NCI-H2107 treated with DMSO at 0.1 percent for 48 hours (cell line): ENCODE measurements around the gene C2orf78.
"Not testable (repeated sequence)": the region's sequence is repeated elsewhere in the genome, so short reads cannot be mapped to it uniquely, and the experiment has no call there.

Source experiments
- DNase-seq: peaks from one replicate; lab custom pipeline; 2025; ENCODE audit not compliant: unreplicated experiment; lab: John Stamatoyannopoulos, UW

Gene C2orf78

DNA sequence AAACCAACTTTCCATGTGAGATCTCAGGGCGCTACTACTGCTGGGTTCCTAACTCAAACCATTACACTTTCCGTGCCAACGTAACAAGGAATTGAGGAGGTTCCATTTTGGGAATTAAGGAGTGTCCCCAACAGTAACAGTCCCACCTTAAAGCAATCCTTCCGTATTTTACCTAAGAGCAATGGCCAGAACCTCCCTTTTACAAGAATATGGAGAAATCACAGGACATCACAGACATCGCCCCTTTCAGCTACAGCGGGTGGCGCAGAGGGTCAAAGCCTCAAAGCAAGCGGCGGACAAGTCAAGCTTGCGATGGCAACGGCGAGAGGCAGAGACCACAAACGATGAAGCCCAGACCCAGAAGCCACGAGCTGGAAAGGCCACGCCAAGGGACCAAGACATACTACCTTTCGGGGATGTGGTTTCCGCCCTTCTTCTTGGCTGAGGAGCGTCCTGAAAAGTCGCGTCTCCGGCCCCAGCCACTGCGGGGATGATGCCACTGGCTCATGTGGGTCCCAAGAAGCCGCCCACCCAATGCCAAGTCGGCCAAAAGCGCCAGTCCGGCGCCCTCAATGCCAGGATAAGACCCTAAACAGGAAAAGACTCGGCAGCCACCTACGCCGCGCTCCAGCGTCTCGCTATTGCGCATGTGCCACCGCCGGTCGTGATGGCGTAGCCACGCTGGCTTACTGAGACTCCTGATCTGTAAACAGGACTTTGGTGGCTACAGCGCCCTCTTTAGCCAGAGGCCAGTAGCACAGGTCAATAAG, 4.3 kb upstream of the C2orf78 start, which contains the start of gene DUSP11:
Gene DUSP11 (minus strand): TSS at position 637 of the 770 bp plus-strand sequence. CDS start 129 bp downstream, at position 508.
- DNase-seq, result peak; percentile 74

GRCh38 chr2:73780237-73780582, 3.8 kb upstream of the C2orf78 start:
- no peak for DNase-seq

DNA sequence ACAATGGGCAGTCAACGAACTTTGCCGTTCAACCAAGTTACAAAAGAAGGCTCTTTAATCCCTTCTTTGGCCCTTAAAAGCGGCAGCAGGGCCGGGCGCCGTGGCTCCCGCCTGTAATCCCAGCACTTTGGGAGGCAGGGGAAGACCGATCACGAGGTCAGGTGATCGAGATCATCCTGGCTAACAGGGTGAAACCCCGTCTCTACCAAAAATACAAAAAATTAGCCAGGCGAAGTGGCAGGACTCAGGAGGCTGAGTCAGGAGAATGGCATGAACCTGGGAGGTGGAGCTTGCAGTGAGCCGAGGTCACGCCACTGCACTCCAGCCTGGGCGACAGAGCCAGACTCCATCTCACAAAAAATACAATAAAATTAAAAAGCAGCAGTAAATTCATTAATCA, 581 bp upstream of the C2orf78 start:
- not testable (repeated sequence) for DNase-seq

DNA sequence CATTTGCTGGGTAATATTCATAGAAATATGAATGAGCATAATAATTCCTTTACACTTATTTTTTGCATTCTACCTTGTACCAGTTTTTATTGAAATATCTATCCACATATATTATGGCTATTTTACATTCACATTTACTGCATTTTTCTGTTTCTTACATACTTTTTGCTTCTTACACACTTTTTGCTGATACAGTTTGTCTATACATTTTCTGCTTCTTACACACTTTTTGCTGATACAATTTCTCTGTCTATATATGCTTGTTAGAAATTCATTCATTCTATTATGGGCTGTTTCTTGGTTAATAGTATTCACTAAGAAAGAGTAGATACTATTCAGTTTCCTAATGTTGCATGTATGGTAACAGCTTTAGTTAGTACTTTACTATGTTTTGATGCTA, 27.9 kb downstream of the C2orf78 start:
- no peak for DNase-seq

DNA sequence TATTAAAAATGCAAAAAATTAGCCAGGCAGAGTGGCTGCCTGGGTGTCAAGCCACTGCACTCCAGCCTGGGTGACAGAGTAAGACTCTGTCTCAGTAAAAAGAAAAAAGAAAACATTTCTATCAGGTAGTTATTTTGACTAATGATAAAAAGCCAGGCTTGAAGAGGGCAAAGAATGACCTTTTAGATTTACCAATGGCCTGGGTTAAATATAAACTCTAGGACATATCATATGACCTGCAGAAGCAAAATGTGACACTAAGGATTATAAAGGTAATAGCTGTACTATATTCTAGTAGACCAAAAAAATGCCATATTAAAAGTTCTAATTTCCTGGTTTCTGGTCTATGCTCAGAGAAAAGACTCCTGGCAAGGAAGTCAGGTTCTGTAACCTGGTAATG, 28.7 kb downstream of the C2orf78 start:
- no peak for DNase-seq

DNA sequence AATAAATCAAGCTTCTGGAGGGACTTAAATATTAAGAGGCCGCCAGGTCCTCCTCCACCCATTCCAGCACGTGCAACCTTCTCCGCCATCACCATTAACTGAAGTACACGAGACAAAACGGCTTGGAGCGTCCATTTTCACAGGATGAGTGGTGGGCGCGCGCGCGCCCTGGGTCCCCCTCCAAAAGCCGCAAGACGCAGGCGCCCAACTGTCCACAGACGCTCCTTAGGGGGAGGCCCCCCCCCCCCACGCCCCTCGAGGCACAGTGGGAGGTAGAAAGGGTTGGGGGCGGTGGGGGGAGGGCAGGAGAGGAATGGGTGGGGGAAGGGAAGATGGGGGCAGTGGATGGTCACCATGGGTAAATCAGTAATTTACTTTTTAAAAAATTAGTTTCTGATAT, 34.3 kb downstream of the C2orf78 start:
- no peak for DNase-seq

- no peak for DNase-seq
These were observed 37.2 kb downstream of the C2orf78 start for GRCh38 chr2:73821227-73821626.

GRCh38 chr2:73821669-73822068, 37.7 kb downstream of the C2orf78 start:
- DNase-seq, result no peak

DNA sequence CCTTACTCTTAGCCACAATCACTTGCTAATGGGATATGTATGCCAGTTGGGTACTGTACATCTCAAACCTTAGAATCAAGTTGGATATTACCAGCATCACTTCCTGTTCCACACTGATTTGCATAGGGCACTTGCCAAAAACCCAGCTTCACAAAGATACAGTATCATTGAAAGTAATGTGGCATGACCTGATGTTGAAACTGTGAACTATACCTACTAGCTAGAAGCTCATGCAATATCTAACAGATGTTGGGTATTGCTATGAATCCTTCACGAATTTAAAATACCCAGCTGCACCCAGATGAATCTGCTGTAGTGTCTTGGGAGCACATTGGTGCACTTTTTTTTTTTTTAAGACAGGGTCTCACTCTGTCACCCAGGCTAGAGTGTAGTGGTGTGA, 38.3 kb downstream of the C2orf78 start:
- DNase-seq, result no peak

GRCh38 chr2:73822991-73823390, 39.0 kb downstream of the C2orf78 start:
- DNase-seq, result no peak

- DNase-seq, result no peak
These were observed 39.4 kb downstream of the C2orf78 start for GRCh38 chr2:73823416-73823815.

DNA sequence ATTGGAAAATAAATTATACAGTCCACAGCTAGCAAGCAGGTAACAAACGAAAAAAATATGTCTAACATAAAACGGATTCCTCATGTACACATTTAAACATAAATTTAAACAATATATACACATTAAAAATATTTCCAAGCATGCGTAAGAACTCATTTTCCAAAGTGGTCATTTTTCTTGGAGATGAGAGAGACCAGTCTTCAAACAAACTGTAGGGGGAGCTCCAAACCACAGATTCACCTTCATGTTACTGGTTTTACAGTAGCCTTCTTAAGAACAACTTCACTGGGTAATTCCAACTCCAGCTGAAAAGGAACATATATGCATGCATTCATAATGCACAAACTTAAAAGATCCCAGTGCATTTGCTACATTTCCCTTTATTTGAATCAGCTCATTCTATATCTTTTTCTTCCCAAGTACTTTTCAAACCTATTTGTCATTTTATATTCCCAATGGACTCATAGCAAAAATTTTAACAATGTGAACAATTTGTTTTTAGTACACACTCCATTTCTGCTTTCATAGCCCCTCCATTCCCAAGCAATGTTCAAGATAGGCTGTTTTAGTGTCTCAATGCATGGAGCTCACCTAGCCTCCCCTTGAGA, 40.0 kb downstream of the C2orf78 start:
- peak; percentile 53 for DNase-seq

DNA sequence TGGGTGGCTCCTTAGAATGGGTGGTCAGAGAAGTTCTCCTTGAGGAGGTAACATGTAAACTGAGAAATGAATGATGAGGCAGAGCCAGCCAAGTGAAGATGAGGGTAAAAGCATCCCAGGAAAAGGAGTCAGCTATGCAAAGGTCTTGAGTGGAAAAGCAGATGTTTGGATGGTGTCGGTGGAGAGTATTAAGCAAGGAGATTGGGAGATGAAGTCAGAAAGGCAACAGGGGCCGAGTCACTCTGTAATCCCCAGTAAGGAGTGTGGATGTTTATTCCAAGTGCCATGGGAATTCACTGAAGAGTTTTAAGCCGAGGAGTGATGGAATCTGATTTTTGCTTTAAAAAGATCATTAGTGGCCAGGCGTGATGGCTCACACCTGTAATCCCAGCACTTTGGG, 41.4 kb downstream of the C2orf78 start:
- no peak for DNase-seq

- DNase-seq, result peak; percentile 51
These were observed 43.0 kb downstream of the C2orf78 start for GRCh38 chr2:73827018-73827417.

- DNase-seq, result no peak
These were observed 43.8 kb downstream of the C2orf78 start for GRCh38 chr2:73827660-73828388.

- no peak for DNase-seq
These were observed 44.4 kb downstream of the C2orf78 start for GRCh38 chr2:73828389-73828817.

DNA sequence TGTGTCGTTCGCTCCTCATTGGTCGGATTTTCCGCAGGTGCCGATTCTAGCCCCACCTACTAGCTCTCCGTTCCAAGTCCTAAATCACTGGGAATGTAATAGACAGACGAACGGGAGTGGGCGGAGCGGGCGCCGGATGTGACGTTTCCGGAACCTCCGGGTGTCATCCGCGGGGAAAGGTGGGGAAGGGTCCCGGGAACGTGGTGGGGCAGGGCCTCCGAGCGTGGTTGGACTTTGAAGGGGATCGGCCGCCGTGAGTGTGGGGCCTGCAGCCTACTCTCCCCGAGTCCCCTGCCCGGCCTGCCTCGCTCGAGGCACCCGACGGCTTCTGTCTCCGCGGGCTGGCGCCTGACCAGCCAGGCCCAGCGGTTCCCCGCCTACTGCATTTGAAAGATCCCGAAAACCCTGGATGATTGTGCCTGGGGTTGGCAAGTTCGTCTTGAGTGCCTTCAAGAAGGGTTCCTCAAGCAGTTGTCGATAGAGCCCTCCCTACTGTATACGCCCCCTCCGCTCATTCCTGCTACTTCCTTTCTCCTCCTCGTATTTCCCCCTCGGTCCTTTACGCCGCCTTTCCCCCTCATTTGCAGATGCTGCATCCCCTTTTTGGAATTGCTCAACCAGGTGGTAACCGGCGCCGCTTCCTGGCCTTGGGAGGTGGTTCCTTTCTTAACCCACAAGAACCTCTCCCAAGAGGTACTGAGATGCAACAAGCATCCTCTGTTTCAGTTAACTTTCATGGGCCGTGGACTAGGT, 45.0 kb downstream of the C2orf78 start, which contains the start of gene STAMBP:
Gene STAMBP (plus strand): TSS at position 144 of the 753 bp plus-strand sequence. CDS start 1,896 bp downstream, outside the sequence.
- DNase-seq, result peak; percentile 93

- no peak for DNase-seq
These were observed 47.0 kb downstream of the C2orf78 start for GRCh38 chr2:73830871-73831401.

GRCh38 chr2:73832930-73833329, 48.9 kb downstream of the C2orf78 start:
- DNase-seq, result no peak

DNA sequence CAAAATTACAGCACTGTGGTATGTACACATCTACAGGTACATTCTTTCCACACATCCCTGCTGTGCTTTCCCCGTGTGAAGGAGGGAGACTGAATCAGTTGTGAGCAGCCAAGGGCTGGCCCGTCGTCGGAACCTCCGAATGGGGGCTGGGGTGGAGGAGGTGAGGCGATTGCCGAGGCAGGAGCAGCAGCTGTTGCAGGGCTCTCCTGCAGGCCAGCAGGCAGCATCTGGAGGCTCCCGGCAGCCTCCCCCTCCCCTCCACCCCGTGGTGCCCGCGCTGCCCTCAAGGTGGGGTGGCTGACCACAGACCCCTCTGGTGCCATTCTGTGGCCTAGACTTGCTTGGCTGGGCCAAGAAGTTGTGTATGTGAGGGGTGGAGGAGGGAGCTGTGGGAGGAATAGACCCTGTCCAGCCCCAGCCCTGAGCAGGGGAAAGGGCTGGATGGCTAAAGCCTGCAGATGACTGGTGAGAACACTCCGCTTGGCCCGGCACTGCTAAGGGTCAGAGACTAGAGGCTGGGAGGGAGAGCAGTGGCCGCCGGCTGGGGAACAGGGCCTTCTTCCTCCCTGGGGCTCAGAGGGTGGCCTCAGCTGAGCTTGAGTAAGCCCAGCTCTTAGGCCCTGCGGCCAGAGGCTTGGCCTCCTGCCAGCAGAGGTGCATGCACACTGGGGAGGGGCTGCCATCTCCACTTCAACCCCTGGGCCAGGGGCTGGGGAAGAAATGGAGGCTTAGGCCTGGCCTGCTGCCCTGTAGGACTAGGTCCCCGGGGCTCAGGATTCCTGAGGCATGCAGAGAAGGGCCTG, 52.4 kb downstream of the C2orf78 start:
- no peak for DNase-seq
